Midbrain (tissue), 1 donor: ENCODE measurements around the gene CFAP69.
"Not testable (repeated sequence)": the region's sequence is repeated elsewhere in the genome, so short reads cannot be mapped to it uniquely, and the experiment has no call there.

Experiments
- DNase-seq: peaks from one replicate; lab custom pipeline; 2025; lab: John Stamatoyannopoulos, UW

The CFAP69 gene

DNA sequence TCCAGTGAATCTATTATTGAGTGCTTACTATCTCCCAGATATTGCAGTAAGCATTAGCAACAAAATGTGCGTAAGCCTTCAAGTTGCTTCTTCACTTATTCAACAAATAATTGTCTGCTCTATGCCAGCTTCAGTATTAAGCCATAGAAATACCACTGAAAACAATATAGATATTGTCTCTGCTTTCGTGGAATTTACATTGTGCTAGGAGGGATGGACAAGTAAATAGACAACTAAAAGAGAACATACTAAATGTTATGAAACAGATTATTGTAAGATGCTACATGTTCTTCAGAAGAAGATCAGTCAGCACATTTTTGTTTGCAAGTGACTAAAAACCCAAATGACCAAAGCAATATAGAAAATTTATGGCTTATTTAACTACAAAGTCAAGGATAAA, 27.3 kb downstream of the CFAP69 start:
- no peak for DNase-seq

DNA sequence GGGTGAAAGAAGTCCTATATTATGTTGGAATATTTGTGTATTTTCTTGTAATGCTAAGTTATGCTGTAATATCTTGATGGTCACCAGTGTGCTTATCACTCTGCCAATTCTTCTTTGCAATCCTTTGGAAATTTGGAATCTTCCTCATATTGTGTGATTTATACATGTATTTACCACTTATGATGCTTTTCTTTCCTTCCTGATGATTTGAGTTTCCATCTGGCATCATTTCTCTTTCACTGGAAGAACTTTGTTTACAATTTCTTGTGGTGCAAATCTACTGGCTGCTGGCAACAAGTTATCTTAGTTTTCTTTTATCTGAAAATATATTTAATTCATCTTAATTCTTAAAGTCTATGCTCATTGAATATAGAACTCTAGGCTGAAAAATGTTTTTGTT, 29.2 kb downstream of the CFAP69 start:
- no peak for DNase-seq

DNA sequence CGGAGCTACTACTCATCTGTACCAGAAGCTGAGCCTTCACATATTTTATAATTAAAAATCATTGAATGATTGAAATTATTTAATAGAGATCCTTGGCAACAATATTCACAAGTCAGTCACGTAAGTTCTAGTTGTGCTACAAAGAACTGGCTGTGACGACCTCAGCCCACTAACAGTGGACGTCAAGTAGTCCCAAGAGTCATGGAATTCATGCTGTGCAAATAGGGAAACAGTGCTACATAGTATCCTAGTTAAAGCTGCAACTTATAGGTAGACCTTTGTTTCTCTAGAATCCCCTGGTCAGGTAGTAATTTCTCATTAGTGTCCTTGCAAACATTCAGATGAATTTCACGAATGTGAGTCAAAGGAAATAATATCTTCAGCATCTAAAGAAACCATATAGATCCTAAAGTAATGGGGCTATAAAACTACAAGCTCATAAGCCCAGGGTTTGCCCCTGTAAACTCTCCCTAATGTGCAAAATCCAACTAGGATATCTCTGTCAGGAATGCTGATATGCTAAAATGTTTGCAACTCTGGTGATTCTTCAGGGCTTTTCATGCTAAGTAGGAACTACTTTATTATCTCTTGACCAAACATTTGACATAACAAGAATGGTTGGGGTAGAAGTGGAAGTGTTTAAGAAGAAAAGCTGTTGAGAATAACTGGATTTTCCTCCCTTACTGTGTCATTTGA, 31.2 kb downstream of the CFAP69 start:
- DNase-seq: no peak

DNA sequence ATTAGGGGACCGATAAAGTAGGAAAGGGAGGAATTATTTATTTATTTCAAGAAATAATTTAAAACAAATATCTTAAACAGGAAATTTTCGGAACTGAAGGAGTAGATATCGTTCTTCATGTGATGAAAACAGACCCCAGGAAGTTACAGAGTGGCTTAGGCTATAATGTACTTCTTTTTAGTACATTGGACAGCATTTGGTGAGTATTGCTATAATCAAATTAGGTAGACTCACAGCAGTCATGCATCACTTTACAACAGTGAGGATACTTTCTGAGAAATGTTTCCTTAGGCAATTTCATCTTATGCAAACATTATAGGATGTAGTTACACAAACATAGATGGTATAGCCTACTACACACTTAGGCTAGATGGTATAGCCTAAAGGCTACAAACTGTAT, 43.2 kb downstream of the CFAP69 start:
- DNase-seq: no peak

DNA sequence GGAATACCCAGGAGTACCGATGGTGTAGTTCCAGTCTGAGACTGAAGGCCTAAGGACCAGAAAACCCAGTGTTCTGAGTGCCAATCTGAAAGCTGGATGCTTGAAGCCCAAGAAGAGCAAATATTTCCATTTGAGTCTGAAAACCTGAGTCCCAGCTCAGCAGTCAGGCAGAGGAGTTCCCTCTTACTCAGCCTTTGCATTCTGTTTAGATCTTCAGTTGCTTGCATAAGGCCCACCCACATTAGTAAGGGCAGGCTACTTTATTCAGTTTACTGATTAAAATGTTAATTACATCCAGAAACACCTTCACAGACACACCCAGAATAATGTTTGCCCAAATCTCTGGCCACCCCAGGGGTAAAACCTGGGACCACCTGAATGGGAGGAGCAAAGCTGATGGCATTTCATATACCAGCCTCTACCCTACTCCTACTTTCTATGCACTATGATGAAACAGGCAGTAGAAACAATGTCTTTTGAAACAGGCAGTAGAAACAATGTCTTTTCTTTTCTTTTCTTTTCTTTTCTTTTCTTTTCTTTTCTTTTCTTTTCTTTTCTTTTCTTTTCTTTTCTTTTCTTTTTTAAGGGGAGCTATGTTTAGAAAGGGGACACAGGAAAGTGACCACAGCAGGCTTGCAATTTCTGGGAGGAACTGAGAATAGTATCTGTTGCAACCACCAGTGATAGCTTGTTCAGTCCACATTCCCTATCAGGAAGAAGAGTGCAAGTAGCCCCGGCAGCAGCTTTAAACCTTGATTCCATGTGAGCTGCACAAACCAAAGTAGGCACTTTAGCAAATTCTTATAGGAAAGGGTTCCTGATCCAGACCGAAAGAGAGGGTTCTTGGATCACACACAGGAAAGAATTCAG, 45.5 kb downstream of the CFAP69 start:
- DNase-seq: no peak

DNA sequence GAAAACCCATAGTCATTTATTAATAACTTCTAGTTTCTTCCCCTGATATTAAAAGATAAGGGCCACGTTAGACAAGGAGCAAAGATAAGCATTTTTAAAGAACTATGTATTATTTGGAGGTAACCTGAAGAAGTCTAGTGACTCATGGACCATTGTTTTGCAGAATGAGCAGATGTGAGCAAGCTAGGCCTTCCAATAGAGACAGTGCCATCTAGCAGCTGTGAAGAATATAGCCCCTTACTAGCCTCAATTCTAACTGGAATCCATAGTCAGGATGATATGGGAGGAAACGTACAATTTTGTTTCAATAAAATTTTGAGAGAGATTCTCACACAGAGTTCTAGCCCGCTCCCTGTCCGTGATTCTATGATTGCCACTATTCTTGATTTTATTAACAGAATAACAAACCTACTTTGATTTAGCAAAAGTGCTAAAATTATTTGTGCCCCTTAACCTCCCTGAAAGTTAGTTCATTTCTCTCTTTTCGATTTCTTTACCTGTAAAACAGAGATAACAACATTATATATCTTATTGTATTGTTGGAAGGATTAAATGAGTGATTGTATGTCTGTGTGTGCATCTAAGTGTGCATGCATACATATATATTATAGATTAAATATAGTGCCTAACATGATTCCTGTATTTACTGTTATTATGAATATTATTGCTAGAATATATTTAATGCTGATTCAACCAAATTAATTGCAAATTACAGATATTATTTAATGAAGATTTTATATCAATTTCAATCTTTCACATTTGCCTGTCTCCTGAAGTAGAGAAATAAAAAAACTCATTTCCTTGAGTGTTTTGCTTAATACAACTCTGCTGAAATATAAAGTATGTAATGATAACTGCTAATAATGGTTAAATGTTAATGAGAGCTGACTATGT, 53.4 kb downstream of the CFAP69 start:
- peak; percentile 15 for DNase-seq

DNA sequence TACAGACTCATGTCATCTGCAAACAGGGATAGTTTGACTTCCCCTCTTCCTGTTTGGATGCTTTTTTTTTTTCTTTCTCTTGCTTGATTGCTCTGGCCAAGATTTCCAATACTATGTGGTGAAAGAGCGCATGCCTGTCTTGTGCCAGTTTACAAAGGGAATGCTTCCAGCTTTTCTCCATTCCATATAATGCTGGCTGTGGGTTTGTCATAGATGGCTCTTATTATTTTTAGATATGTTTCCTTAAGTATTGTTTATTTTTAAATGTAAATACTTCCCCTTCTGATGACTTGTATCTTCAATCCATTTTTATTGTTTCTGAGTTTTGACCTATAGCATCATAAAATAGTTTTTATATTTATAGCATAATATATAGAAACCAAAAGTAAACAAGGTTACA, 58.3 kb downstream of the CFAP69 start:
- no peak for DNase-seq

DNA sequence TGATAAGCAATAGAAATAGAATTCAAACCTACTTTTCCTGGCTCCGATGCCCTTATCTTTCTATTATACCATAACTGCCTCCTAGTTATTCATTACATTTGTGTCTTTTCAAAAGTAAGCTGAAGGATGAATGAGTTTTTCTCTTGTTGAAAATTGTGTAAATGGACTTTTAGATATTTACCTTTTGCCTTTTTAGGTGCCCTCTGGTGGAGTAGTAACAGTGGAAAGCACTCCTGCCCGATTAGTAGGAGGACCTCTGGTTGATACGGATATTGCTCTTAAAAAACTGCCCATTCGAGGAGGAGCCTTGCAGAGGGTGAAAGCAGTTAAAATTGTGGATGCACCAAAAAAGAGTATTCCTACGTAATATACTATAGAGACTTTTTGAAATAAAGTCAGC, 64.9 kb downstream of the CFAP69 start:
- DNase-seq: no peak

DNA sequence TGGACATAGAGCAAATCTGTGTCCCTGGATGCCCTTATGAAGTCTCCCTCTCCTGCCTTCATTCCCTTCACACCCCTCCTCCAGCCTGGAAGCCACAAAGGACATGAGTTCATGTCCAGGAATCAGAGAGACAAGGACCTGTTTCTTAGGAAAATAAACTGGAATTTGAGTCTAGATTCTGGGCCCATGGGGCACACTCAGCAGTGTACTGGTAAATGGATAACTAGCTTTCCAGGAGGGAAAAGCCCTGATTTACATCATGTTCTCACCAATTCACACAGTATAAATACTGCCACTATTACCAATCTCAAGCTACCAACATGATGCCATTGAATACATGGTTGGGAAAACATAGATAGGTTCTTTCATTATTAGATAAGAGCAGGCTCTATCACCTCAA, 66.2 kb downstream of the CFAP69 start:
- DNase-seq: no peak

DNA sequence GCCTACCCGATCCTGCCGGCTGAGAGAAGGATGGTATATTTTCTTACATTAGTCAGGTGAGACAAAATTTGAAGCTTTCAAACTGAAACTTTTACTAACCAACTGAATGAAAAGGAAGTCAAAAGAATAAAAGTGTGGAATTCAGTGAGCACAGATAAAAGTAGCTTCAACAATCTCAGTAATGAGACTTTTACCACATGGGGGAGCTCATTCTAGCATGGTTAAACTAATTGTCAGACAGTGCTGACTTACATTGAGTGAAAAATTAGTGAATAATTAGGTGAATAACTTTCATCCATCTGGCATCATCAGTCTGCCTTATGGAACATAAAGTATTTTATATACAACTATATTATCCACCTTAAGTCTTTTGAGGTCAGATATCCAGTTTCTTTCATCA, 67.8 kb downstream of the CFAP69 start:
- no peak for DNase-seq

DNA sequence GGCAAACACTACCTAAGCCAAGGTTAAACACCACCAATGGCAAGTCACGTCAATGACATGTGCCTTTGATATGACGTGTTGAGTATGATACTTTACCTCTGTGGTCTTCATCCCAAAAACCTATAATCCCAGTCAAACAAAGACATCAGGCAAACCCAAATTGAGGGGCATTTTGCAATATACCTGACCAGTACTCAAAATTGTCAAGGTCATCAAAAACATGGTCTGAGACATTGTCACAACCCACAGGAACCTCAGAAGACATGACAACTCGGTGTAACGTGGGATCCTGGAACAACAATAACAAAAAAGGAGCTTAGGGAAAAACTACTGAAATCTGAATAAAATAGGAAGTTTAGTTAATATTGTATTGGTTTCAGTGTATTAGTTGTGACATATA, 68.9 kb downstream of the CFAP69 start:
- DNase-seq: no peak

DNA sequence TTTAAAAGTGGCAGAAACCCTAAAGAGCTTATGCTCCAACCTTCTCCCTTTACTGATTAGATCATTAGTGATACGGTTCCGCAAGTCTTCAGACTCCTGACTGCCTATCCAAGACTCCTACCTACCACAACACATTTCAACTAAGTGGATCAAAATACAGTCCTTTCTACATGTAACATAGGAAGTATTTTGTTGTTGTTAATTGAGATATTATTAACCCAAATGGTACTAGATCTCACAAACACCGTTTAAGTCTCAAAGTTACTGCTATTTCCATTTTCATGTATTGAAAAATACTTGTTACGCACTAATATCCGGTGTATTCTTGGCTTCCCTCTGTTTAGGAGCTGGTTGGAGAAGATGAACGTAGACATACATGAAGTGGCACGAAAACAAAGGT, 75.0 kb downstream of the CFAP69 start:
- DNase-seq: no peak

DNA sequence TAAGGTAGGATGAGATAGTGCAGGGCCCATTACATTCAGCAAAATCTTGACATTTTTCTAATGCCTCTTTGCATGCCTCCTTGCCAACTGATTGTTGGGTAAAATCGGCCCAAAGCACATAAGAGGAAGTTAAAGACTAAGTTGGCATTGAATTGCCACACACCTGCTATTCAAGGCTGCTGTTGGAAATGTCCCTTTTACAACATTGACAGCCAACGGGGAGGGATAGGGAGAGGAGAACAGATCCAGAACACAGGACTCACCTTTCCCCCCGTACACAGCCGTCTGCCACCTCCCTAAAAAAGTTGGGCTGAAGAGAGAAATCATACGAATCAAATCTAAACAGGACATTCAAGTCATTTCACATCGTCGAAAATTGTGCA, 75.4 kb downstream of the CFAP69 start:
- DNase-seq: no peak

DNA sequence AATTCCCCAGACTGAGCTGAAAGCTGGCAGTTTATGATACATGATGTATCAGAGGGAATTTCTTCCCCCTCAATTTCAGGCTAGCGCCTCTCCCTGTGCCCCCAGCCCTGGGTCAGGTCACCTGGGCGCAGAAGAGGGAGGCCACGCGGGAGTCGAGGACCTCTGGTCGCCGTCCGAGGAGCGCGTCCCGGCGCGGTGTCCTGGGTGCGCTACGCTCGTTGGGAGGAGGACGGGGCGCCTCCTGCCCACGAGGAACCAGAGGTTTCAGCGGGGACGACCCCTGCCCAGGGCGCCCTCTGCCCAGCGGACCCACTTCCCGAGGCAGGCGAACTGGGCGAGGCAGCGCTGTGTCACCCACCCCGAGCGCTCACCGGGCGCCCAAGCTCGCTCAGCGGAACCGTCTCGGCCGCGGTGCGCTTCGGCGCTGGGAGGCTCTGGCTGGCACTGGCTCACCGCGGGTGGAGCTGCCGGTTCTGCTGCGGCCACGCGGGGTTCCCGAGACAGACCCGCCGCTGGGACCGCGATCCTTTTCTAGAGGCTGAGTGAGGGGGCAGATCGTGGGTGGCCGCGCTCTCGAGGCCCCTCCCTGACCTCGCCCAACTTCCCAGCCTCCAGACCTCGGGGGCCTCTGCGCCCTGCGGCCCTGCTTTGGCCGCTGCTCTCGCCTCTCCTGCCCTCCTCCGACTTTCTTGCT, 76.0 kb downstream of the CFAP69 start, which contains the start of gene FAM237B:
FAM237B (minus strand) TSS at position 504 of the 694 bp plus-strand sequence. CDS start 1,556 bp downstream, outside the sequence.
- DNase-seq: no peak

DNA sequence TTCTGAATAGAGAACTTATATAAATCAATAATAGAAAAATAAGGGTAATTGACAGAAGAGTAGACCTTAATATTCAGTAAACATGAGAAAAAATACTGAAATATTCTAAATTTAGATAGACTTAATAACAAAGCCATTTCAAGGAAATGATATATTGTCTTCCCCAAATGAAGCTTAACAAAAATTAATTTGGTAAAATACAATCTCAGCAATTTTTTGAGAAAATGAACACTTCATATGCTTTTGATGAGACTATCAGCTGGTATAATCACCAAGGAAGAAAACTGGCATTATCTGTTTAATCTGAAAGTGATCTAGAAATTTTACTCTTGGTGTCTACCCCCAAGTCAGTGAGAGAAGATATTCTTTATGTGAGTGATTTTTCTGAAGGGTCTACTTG, 77.9 kb downstream of the CFAP69 start:
- DNase-seq: no peak

DNA sequence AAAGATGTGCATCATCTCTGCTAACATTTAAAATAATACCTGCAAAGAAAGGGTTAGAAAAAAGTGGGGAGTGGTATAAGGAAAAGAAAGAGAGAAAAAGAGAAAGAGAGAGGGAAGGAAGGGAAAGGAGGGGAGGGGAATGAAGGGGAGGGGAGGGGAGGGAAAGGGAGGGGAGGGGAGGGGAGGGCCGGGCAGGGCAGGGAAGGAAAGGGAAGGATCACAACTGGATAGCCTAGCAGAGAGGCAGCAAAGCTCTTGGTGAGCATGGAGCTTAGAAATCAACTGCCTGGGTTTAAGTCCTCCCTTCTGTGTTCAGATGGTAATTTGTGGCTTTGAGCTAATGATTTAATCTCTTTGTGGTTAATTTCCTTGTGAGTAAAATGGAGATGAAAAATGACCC, 81.5 kb downstream of the CFAP69 start:
- no peak for DNase-seq

DNA sequence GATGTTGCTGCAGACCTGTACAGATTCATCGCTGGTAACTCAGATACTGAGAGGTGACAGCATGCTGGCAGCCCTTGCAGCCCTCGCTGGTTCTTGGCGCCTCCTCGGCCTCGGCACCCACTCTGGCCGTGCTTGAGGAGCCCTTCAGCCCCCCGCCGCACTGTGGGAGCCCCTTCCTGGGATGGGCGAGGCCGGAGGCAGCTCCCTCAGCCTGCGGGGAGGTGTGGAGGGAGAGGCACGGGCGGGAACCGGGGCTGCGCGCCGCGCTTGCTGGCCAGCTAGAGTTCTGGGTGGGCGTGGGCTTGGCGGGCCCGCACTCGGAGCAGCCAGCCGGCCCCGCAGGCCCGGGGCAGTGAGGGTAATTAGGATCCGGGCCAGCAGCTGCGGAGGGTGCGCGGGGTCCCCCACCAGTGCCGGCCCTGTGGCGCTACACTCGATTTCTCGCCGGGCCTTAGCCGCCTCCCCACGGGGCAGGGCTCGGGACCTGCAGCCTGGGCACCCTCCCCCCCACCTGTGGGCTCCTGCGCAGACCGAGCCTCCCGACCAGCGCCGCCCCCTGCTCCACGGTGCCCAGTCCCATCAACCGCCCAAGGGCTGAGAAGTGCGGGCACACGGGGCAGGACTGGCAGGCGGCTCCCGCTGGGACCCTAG, 89.3 kb downstream of the CFAP69 start:
- no peak for DNase-seq

DNA sequence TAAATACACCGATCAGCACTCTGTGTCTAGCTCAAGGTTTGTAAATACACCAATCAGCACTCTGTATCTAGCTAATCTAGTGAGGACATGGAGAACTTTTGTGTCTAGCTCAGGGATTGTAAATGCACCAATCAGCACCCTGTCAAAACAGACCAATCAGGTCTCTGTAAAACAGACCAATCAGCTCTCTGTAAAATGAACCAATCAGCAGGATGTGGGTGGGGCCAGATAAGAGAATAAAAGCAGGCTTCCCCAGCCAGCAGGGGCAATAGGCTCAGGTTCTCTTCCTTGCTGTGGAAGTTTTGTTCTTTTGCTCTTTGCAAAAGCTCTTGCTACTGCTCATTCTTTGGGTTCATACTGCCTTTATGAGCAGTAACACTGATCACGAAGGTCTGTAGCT, 90.0 kb downstream of the CFAP69 start:
- not testable (repeated sequence) for DNase-seq

DNA sequence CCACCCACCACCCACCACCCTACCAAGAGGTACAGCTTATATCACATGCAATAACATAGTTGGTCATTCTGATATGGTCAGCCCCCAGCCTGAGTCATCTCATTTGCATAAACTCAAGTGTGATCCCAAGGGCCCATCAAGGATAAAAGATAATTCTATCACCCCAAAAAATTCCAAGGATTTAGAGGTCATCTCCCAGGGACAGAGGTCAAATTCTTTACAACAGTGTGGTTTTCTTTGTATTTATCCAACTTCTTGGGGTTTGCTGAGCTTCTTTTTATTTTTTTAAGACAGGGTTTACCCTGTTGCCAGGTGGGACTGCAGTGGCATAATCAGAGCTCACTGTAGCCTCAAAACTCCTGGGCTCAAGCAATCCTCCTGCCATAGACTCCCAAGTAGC, 92.1 kb downstream of the CFAP69 start:
- DNase-seq: no peak

DNA sequence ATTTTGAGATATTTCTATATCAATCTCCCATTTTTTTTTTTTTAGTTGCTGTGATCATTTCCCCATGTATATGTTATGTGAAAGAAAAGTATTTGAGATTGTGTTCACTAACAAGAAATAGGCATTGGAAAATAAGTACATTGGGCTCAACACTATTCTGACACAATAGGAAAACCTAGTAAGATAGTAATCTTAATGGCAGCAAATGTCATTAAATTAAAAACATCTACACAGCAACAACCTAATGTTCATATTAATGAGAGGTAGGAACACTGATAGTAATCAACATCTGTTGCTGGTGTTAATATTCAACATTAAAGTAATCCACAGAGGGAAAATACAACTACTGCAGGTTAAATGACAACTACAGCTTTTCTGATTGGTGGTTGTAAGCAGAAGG, 100.0 kb downstream of the CFAP69 start:
- DNase-seq: no peak

DNA sequence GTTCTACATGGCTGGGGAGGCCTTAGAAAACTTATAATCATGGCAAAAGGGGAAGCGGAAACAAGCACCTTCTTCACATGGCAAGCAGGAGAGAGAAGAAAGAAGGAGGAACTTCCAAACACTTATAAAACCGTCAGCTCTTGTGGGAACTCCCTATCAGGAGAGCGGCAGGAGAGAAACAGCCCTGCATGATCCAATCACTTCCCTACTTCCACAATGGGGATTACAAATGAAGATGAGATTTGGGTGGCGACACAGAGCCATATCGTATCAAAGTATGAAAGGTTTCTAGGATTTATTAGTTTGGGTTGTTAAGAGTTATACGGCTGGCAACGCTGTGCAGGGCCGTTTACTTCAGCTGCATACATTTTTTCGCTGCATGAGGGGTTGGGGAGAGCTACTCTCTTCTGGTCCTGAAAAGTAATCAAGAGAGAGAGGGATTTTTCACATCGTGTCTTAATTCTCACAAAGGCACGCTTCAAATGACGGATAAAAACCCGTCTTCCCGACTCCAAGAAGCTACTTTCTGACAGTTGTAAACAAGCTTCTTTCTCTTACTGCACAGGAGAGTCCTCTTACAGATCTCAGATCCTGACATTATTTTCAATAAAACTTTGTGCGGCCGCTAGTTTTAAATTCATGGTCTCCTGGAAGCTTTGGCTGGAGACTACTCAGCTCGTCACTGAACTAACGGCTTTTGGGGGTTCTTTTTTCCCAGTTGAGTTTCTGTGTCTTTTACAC, 100.8 kb downstream of the CFAP69 start:
- DNase-seq: peak; percentile 60
